BE2C (cell line): ENCODE results near the gene ZAP70.
"Not testable (repeated sequence)": the region's sequence is repeated elsewhere in the genome, so short reads cannot be mapped to it uniquely, and the experiment has no call there.

Experiments used
- DNase-seq: peaks from one replicate; pipeline ENCODE4 v3.0.0-alpha.2; 2020
- H3K27me3 ChIP-seq: fragments of 250-450 bp; sonication (Bioruptor Pico); 2 replicates; pipeline ENCODE4 v1.5.1; 2020; ENCODE audit warnings: mild to moderate bottlenecking
- H3K36me3 ChIP-seq: fragments of 250-450 bp; sonication (Bioruptor Pico); 2 replicates; pipeline ENCODE4 v1.5.1; 2020; ENCODE audit warnings: mild to moderate bottlenecking
- H3K4me1 ChIP-seq: fragments of 250-450 bp; sonication (Bioruptor Pico); 2 replicates; pipeline ENCODE4 v1.5.1; 2020
- H3K4me3 ChIP-seq: 2 replicates; pipeline ENCODE4 v1.5.1; 2011; ENCODE audit warnings: low read depth, low read length
- H3K9me3 ChIP-seq: fragments of 250-450 bp; sonication (Bioruptor Pico); 2 replicates; pipeline ENCODE4 v1.5.1; 2020
- TF ChIP-seq, protein P1 (sequence below): IDR thresholded peaks from 2 replicates; pipeline ENCODE4 v1.5.1; 2012; ENCODE audit warnings: mild to moderate bottlenecking, low read depth, low read length

The ZAP70 gene

DNA sequence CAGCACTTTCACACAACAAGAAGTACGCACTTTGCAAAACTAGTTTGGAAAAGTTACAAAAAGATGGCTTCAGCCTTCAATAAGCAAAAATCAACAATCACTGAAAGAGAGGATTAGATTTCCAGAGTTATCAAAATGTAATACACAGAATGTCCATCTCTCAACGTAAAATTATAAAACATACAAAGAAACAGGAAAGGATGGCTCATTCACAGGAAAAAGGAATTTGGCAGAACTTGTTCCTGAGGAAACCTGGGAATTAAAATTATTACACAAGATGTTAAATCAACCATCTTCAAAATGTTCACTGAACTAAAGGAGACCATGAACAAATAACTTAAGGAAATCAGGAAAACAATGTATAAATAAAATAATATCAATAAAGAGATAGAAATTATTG is 35.9 kb upstream of the ZAP70 start:
- H3K4me3 ChIP-seq: no peak overlapping the region
- H3K27me3 ChIP-seq: no peaks in the 10 kb centered on the region
- TF ChIP-seq, protein P1, sequence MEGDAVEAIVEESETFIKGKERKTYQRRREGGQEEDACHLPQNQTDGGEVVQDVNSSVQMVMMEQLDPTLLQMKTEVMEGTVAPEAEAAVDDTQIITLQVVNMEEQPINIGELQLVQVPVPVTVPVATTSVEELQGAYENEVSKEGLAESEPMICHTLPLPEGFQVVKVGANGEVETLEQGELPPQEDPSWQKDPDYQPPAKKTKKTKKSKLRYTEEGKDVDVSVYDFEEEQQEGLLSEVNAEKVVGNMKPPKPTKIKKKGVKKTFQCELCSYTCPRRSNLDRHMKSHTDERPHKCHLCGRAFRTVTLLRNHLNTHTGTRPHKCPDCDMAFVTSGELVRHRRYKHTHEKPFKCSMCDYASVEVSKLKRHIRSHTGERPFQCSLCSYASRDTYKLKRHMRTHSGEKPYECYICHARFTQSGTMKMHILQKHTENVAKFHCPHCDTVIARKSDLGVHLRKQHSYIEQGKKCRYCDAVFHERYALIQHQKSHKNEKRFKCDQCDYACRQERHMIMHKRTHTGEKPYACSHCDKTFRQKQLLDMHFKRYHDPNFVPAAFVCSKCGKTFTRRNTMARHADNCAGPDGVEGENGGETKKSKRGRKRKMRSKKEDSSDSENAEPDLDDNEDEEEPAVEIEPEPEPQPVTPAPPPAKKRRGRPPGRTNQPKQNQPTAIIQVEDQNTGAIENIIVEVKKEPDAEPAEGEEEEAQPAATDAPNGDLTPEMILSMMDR: no peak
- H3K9me3 ChIP-seq: no peaks in the 10 kb centered on the region
- no peak for DNase-seq
- no peaks in the 10 kb centered on the region for H3K4me1 ChIP-seq
- H3K36me3 ChIP-seq: no peaks in the 10 kb centered on the region

DNA sequence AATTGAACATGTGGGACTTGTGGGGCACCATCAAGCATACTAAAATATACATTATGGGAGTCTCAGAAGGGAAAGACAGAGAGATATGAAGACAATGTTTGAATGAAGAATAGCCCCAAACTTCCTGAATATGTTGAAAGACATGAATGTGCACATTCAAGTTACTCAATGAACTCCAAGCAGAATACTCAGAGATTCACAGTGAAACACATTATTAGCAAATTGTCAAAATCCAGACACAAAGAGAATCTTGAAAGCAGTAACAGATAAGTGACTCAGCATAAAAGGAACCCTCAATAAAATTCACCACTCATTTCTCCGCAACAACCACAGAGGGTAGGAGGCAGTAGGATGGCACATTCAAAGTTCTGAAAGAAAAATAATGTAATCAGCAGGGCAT is 35.1 kb upstream of the ZAP70 start:
- H3K4me3 ChIP-seq: no peak overlapping the region
- H3K27me3 ChIP-seq: no peaks in the 10 kb centered on the region
- no peaks in the 10 kb centered on the region for H3K36me3 ChIP-seq
- TF ChIP-seq, protein P1: no peak
- no peak for DNase-seq
- H3K4me1 ChIP-seq: no peaks in the 10 kb centered on the region
- H3K9me3 ChIP-seq: no peaks in the 10 kb centered on the region

DNA sequence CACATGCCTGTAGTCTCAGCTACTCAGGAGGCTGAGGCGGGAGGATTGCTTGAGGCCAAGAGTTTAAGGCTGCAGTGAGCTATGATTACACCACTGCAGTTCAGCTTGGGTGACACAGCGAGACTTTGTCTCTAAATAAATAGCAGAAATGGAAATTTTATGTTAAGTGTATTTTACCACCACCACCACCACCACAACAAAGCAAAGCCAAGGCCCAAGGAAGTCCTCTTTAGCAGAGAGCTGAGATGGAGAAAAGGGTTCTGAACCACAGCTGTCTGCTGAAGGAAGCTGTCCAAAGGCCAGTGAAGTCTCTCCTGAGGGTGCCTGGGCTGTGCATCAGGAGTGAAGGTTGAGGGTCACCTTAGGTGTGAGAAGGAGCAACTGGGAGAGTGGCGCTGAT is 26.1 kb upstream of the ZAP70 start:
- H3K27me3 ChIP-seq, H3K9me3 ChIP-seq, DNase-seq, H3K4me1 ChIP-seq, H3K4me3 ChIP-seq, H3K36me3 ChIP-seq: not testable (repeated sequence)

DNA sequence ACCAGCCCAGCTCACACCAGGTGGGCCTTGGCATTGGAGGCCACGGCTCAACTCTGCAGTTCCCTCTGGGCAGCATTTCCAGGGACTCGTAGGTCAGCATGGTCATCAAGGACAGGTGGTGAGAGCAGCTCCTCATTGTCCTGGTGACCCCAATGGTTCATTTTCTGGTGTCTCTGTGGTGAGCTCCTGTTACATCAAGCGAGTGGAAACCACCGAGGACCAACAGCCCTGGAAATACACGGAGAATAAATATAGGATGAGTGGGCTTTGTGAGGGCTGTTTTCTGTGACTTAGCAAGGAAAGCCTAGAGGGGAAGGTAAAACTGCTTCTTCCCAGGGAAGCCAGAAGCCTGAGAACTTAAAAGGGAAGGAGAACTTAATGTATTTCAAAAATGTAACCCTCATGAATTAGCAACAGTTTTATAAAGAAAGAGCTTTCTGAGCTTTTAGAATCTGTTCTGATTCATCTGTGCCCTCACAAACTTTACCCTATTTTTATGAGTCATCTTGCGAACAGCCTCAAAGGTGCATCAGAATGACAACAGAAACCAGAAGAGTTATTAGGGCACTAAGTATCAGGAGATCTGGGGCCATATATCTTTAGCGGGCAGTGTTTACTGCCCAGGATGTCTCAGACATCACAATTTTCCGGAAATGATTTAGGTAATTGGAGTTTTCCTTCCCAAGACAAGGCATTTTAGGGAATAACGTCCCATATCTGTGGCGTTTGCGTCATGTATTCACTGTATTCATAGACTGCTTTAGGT is 25.1 kb upstream of the ZAP70 start:
- no peaks in the 10 kb centered on the region for H3K9me3 ChIP-seq
- H3K4me1 ChIP-seq: no peaks in the 10 kb centered on the region
- TF ChIP-seq, protein P1: no peak
- no peak for DNase-seq
- no peak overlapping the region for H3K4me3 ChIP-seq
- H3K36me3 ChIP-seq: no peaks in the 10 kb centered on the region
- no peaks in the 10 kb centered on the region for H3K27me3 ChIP-seq

DNA sequence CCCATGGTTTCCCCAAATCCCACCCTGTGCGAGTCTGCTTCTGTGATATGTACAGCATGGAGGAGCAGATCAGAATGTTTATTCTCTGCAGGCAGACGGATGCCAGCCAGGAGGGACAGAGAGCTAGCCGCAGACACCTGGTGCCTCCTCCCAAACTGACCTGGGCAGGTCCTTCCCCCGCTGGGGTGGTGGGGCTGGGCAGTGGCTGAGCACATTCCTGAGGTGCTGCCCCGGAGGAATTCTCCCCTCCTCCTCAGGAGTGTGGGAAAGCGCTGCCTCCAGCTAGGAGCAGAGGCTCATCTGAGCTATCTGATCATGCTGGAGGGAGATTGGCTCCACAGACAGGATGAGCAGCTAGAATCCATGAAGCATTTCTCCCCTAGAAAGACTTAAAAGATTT is 22.2 kb upstream of the ZAP70 start:
- Histone ChIP-seq H3K36me3 (no peaks in the 10 kb centered on the region), H3K27me3 (no peaks in the 10 kb centered on the region), H3K4me1 (no peaks in the 10 kb centered on the region), H3K9me3 (no peaks in the 10 kb centered on the region), H3K4me3 (no peak overlapping the region)
- no peak for DNase-seq
- TF ChIP-seq, protein P1: no peak

DNA sequence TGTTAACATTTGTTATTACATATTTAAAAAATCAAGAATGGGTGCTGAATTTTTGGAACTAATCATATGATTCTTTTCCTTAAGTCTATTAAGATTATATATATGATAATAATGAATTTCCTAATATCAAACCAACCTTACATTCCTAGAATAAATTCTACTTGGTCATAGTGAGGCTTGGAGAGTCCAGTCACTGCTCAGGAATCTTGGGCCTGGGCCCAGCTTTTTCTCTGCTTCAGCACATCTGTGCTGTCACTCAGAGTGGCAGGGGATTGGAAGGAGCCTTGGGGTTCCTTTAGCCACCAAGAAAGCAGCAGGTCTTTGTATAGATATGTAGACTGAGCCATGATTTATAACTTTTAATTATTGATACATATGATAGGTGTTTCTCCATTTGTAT is 19.9 kb upstream of the ZAP70 start:
- no peaks in the 10 kb centered on the region for H3K4me1 ChIP-seq
- H3K4me3 ChIP-seq: no peak overlapping the region
- no peak for DNase-seq
- H3K27me3 ChIP-seq: no peaks in the 10 kb centered on the region
- TF ChIP-seq, protein P1: no peak
- no peaks in the 10 kb centered on the region for H3K36me3 ChIP-seq
- H3K9me3 ChIP-seq: no peaks in the 10 kb centered on the region

DNA sequence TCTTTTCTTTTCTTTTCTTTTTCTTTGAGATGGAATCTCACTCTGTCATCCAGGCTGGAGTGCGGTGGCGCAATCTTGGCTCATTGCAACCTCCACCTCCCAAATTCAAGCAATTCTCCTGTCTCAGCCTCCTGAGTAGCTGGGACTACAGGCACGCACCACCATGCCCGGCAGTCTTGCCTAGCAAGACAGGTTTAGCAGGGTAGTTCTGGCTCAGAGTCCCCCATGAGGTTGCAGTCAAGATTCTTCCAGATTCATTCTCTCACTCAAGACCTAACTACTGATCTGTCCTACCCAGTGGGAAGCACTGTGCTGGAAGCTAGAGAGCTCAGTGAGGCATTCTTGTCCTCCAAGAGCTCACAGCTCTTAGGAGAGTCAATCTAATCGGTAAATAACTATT is 17.6 kb upstream of the ZAP70 start:
- Histone ChIP-seq H3K36me3 (no peaks in the 10 kb centered on the region), H3K9me3 (no peaks in the 10 kb centered on the region), H3K27me3 (no peaks in the 10 kb centered on the region), H3K4me3 (no peak overlapping the region), H3K4me1 (no peaks in the 10 kb centered on the region)
- no peak for DNase-seq
- TF ChIP-seq, protein P1: no peak
